DMS53 (cell line): ENCODE results near the gene SLC30A7.
"Not testable (repeated sequence)": the region's sequence is repeated elsewhere in the genome, so short reads cannot be mapped to it uniquely, and the experiment has no call there.

Experiments used
- DNase-seq: peaks from one replicate; lab custom pipeline; 2025; lab: John Stamatoyannopoulos, UW

The SLC30A7 gene

DNA sequence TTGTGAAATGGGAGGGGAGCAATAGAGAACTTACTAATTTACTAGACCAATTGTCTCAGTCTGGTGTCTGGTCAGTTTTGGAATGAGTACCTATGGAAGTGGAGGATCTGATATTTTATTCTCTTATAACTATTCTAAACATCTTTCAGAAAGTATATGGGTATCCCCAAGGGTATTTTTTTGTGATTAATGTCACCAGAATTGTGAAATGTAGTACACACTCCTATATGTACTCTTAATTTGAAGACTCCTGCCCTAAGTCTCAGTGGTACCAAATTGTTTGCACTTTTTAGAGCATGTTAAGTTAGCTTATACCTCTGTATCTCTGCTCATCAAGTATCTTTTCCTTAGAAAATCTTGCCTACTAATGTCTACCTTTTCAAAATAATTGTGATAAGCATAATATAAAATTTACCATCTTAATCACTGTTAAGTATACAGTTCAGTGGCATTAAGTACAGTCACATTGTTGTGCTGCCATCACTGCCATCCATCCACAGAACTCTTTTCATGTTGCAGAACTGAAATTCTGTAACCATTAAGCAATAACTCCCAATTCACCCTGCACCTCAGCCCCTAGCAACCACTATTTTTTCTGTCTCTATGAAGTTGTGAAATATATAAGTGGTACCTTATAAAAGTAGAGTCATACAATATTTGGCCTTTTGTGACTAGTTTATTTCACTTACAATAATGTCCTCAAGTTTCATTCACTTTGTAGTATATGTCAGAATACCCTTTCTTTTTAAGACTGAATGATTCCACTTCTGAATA, 40.5 kb downstream of the SLC30A7 start:
- DNase-seq, result no peak

DNA sequence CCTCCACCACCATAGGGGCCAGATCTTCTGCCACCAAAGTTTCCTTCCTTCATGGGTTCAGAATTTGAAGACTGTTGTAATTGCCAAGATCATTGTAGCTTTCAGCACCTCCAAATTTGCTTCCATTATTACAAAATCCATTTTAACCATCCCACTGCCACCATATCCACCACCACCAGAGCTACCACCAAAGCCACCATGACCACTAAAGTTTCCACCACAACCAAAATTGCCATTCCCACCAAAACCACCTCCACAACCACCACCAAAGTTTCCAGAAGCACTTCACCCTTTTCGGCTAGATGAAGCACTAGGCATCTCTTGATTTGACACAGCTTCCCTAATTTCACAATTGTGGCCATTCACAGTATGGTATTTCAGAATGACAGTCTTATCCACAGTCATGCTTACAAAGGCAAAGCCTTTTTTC, 45.2 kb downstream of the SLC30A7 start:
- no peak for DNase-seq

DNA sequence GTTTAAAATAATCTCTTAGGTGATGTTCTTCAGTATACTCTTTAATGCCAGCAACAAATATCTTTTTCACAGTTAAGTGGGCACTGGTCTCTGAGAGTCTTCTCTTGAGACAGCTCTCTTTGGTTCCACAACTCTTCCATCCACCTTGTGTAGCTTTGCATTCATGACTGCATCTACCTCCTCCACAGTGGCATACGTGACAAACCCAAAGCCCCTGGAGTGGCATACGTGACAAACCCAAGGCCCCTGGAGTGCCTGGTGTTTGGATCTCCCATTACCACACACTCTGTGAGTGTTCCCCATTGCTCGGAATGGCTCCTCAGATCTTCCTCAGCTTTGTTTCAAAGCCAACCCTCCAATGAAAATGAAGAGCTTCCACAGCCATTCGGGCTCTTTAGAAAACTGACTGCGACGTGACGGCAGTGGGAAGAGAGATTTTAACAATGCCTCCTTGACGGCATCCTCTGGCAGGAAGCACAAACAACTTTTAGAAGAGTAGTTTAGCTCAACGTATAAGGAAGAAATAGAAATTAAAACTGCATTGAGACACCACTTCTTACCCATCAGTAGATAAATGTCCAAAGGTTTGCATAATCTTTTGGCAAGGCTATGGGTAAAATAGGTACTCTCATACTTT, 45.8 kb downstream of the SLC30A7 start:
- no peak for DNase-seq

GRCh38 chr1:100942304-100943046, 46.6 kb downstream of the SLC30A7 start:
- DNase-seq, result no peak

DNA sequence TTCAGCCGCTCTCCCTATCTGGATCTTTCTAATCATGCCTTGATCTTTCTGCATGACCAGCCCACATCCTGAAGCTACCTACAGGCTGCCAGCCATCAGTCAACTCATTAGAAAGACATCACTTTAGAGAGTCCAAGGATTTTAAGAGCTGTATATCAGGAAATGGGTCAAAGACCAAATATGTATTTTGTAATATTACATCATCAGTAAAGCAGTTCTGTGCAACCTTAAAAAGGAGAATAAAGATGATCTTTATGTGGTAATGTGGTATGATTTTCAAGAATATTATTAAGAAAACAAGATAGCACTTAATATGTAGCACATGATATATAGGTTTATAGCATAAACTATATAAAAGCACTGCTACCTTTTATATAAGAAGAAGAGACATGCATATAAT, 47.6 kb downstream of the SLC30A7 start:
- no peak for DNase-seq

DNA sequence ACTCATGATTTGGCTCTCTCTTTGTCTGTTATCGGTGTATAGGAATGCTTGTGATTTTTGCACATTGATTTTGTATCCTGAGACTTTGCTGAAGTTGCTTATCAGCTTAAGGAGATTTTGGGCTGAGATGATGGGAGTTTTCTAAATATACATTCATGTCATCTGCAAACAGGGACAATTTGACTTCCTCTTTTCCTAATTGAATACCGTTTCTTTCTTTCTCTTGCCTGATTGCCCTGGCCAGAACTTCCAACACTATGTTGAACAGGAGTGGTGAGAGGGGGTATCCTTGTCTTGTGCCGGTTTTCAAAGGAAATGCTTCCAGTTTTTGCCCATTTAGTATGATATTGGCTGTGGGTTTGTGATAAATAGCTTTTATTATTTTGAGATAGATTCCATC, 50.2 kb downstream of the SLC30A7 start:
- DNase-seq, result not testable (repeated sequence)

DNA sequence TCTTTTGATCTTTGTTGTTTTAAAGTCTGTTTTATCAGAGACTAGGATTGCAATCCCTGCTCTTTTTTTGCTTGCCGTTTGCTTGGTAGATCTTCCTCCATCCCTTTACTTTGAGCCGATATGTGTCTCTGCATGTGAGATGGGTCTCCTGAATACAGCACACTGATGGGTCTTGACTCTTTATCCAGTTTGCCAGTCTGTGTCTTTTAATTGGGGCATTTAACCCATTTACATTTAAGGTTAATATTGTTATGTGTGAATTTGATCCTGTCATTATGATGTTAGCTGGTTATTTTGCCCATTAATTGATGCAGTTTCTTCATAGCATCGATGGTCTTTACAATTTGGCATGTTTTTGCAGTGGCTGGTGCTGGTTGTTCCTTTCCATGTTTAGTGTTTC, 51.9 kb downstream of the SLC30A7 start:
- not testable (repeated sequence) for DNase-seq

- DNase-seq, result not testable (repeated sequence)
Measured at GRCh38 chr1:100948721-100949405, 53.0 kb downstream of the SLC30A7 start.

- DNase-seq, result peak; percentile 96
Measured at GRCh38 chr1:100949515-100950158, 53.7 kb downstream of the SLC30A7 start.

- no peak for DNase-seq
Measured at GRCh38 chr1:100950337-100950736, 54.4 kb downstream of the SLC30A7 start.

GRCh38 chr1:100950781-100951180, 54.9 kb downstream of the SLC30A7 start:
- DNase-seq, result no peak

DNA sequence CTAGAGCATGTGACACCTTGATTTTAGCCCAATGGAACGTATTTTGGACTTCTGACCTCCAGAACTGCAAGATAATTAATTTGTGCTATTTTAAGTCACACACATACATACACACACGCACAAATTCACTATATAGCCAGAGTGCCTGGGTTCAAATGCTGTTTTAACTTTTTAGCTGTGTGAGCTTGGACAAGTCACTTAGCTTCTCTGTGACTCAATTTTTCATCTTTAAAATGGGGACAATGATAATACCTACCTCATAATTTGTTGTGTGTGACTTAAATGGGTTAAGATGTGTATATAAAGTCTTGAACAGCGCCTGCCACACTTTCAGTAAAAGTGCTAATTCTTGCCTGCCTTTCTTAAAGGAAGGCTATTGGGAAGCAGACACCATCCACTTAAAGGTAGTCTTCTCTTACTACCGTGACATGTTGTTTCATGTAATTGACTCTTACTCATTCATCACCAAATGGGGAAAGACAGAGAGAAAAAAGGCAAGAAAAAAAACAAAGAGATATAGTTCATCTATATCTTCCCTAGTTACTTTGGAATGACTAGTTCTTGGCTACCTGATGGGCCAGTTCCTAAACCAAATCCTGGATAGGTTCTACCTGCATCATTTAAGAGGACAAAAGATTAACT, 56.3 kb downstream of the SLC30A7 start:
- no peak for DNase-seq

GRCh38 chr1:100952970-100953369, 57.1 kb downstream of the SLC30A7 start:
- DNase-seq, result not testable (repeated sequence)

GRCh38 chr1:100953960-100954730, 58.3 kb downstream of the SLC30A7 start:
- no peak for DNase-seq

DNA sequence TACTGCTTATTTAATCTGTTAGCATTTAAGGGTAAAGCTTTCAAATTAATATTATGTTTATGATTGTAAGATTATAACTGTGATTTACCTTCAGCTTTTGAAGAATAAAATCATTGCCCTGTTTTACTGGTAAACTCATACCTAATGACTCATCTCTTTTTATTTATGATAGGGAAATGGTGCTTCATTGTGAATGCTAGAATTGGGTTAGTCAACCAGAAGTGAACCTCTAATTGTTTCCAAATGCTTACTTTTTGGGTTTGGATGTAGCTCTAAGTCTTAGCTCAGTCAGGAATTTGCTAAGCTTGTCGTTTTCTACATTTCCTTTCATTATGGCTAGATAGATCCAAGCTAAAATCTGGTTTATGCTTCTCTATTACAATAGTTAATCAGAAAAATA, 59.4 kb downstream of the SLC30A7 start:
- no peak for DNase-seq

GRCh38 chr1:100959502-100960060, 63.7 kb downstream of the SLC30A7 start:
- no peak for DNase-seq

GRCh38 chr1:100960098-100960497, 64.2 kb downstream of the SLC30A7 start:
- DNase-seq, result no peak

DNA sequence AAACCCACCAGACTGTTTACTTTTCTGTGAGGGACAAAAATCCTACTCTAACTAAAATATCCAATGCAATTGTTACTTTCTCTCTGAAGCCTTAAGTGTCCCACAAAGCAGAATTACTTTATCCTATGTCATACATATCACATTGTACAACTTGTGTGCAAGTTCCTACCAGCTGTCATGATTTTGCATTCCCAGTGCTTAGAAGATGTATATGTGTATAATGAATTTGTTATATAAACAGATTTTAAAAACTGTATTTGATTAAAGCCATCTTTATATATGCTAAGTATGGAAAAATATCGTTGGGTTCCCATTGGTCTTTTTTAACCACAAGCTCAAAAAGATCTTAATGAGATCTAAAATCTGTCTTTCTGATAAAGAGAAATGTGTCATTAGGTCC, 72.7 kb downstream of the SLC30A7 start:
- no peak for DNase-seq

- no peak for DNase-seq
Measured at GRCh38 chr1:100969327-100969726, 73.4 kb downstream of the SLC30A7 start.

- DNase-seq, result no peak
Measured at GRCh38 chr1:100971021-100971420, 75.1 kb downstream of the SLC30A7 start.
